Vagina (tissue), 2 donors: ENCODE measurements around the gene CDHR3.

Experiments used
- POLR2A ChIP-seq, 2 donors: fragments of 450-650 bp; IDR thresholded peaks; one replicate each; pipeline ENCODE4 v1.6.1; 2017; ENCODE audit warnings: antibody characterized with exemption in 2 of 2, mild to moderate bottlenecking in 2 of 2, moderate library complexity in 2 of 2
- TF ChIP-seq, protein P1 (sequence below), 3 experiments: fragments of 450-650 bp in 2 of 3; fragments of 200-600 bp in 1 of 3; sonication (generic) in 1 of 3; IDR thresholded peaks; one replicate each; pipeline ENCODE4 v1.5.1; 2017 to 2019; ENCODE audit warnings: antibody characterized with exemption in 3 of 3, mild to moderate bottlenecking in 2 of 3, moderate library complexity in 2 of 3

DNA sequence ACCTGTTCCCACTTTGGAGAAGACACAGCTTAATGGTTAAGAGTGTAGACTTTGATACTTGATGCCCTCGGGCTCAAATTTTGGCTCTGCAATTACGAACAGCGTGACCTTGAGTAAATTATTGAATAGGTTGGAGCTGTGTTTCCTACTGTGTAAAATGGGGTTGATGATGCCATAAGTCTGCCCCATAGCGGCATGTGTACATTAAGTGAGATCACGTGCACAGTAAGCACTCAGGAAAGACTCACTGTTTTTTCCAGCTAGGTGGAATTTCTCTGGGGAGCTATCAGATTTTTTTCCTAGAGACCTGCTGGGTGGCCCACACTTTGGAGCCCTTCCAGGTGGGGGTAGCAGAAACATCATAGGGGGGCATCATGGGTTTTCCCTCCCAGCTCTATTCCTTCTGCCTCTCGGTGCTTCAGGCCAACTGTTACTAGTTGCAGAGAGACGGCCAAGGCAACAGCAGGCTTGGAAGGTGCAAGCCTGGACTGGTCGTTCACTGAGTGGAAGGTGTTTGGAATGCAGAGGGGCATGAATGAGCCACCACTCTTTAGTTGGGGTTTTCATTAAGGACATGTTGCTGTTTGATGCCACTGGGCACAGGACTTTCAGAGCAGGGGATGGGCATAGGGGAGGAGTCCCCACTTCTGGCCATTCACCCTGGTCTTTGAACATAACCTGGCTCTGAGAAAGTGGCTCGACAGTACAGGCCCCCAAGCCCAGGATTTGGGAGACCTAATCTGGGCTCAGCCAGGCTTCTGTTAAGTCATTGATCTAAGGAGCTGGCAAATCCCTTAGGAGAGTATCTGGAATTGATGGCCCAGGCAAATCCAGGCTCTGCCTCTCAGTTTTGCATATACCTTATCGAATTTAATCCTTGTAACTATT, 85.0 kb downstream of the CDHR3 start:
- TF ChIP-seq POLR2A (IDR thresholded peaks at IDR 0.05), result no peak
- TF ChIP-seq, protein P1, sequence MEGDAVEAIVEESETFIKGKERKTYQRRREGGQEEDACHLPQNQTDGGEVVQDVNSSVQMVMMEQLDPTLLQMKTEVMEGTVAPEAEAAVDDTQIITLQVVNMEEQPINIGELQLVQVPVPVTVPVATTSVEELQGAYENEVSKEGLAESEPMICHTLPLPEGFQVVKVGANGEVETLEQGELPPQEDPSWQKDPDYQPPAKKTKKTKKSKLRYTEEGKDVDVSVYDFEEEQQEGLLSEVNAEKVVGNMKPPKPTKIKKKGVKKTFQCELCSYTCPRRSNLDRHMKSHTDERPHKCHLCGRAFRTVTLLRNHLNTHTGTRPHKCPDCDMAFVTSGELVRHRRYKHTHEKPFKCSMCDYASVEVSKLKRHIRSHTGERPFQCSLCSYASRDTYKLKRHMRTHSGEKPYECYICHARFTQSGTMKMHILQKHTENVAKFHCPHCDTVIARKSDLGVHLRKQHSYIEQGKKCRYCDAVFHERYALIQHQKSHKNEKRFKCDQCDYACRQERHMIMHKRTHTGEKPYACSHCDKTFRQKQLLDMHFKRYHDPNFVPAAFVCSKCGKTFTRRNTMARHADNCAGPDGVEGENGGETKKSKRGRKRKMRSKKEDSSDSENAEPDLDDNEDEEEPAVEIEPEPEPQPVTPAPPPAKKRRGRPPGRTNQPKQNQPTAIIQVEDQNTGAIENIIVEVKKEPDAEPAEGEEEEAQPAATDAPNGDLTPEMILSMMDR (IDR thresholded peaks at IDR 0.05), result no peak
